Panc1 (cell line): Measurements from ENCODE around the gene ETNPPL. TPM values are rescaled to one million over a fixed set of nuclear protein-coding genes. Genes with fewer than 3 reads are reported as not detected.

Experiments
- ATAC-seq: fragments of 200-7000 bp; cut with Tn5 transposase; 2 replicates; pipeline ENCODE4 v1.9.1; 2020; ENCODE audit warnings: mild to moderate bottlenecking, moderate library complexity
- BruUV-seq: library from RNA; stranded (reverse); fragments of 400-500 nt; replicated peaks from 2 replicates; lab custom pipeline; 2021; lab: Mats Ljungman, UMichigan
- CTCF ChIA-PET: fragments of 300-600 bp; sonication (Branson Sonifier 250); formaldehyde crosslinking; loops from one replicate; lab custom pipeline; 2022; ENCODE audit warnings: antibody characterized with exemption; lab: Charles Lee
- POLR2A ChIA-PET: fragments of 300-600 bp; sonication (Branson Sonifier 250); formaldehyde crosslinking; loops from one replicate; lab custom pipeline; 2022; ENCODE audit warnings: antibody characterized with exemption; lab: Charles Lee
- DNase-seq: peaks from one replicate; pipeline ENCODE4 v3.0.0-alpha.2; 2010; ENCODE audit warnings: low read depth, low spot score
- H3K27ac ChIP-seq: 2 replicates; pipeline ENCODE4 v1.5.1; 2011; ENCODE audit warnings: mild to moderate bottlenecking, low read length, inconsistent platforms
- H3K27me3 ChIP-seq: fragments of 200-500 bp; sonication (Bioruptor generic); 2 replicates; pipeline ENCODE4 v1.6.0; 2014; ENCODE audit warnings: low read length, inconsistent platforms; ENCODE audit not compliant: control insufficient read depth, insufficient read depth
- H3K36me3 ChIP-seq: fragments of 200-500 bp; sonication (Bioruptor generic); 2 replicates; pipeline ENCODE4 v1.5.1; 2014; ENCODE audit warnings: inconsistent platforms, mild to moderate bottlenecking, low read length, moderate library complexity; ENCODE audit not compliant: control insufficient read depth, insufficient read depth
- H3K4me1 ChIP-seq: 2 replicates; pipeline ENCODE4 v1.5.1; 2011; ENCODE audit warnings: inconsistent platforms, mild to moderate bottlenecking, low read length, moderate library complexity; ENCODE audit not compliant: control insufficient read depth, insufficient read depth
- H3K4me3 ChIP-seq, 2 experiments: 2 replicates each; pipeline ENCODE4 v1.5.1; 2011 to 2012; ENCODE audit warnings: low read depth in 2 of 2, low read length in 2 of 2, mild to moderate bottlenecking in 2 of 2, inconsistent platforms in 1 of 2, moderate library complexity in 1 of 2
- H3K9me3 ChIP-seq: fragments of 200-500 bp; sonication (Bioruptor generic); 2 replicates; pipeline ENCODE4 v1.5.1; 2014; ENCODE audit warnings: low read depth, mild to moderate bottlenecking, inconsistent platforms, low read length, moderate library complexity; ENCODE audit not compliant: control insufficient read depth, insufficient read depth
- POLR2AphosphoS5 ChIP-seq: IDR thresholded peaks from 2 replicates; pipeline ENCODE4 v1.6.1; 2012; ENCODE audit warnings: mild to moderate bottlenecking, low read depth, low read length, moderate library complexity
- SIN3A ChIP-seq: IDR thresholded peaks from 2 replicates; pipeline ENCODE4 v1.6.1; 2012; ENCODE audit warnings: low read depth, mild to moderate bottlenecking, low read length, moderate library complexity, borderline replicate concordance; ENCODE audit not compliant: insufficient read depth
- TCF7L2 ChIP-seq: IDR thresholded peaks from 2 replicates; pipeline ENCODE4 v1.6.1; 2011; ENCODE audit warnings: mild to moderate bottlenecking, low read depth, low read length, inconsistent platforms
- in situ Hi-C: cut with HindIII; loops from 2 replicates; pipeline ENCODE4 v1.10.0; 2016; ENCODE audit warnings: low sequenced_read_pairs, low pct_unique_long_range_greater_than_20kb
- intact Hi-C: fragments of 100-400 bp; cut with micrococcal nuclease; formaldehyde crosslinking; loops from one replicate; pipeline ENCODE4 v1.10.0; 2022; ENCODE audit not compliant: unreplicated experiment
- total RNA-seq: library from RNA; stranded (reverse); gene quantifications from one replicate; pipeline ENCODE4 v1.2.1, GENCODE V29; 2021; ENCODE audit not compliant: unreplicated experiment
- TF ChIP-seq, protein P1 (sequence below), 2 experiments: IDR thresholded peaks; 2 replicates each; pipeline ENCODE4 v1.6.1; 2011 to 2012; ENCODE audit warnings: low read depth in 2 of 2, control low read depth in 1 of 2, low read length in 1 of 2, mild to moderate bottlenecking in 1 of 2, moderate library complexity in 1 of 2; ENCODE audit not compliant: insufficient read depth in 1 of 2
- TF ChIP-seq, protein P2 (sequence below): fragments of 450-650 bp; IDR thresholded peaks from 2 replicates; pipeline ENCODE4 v1.5.1; 2017; ENCODE audit warnings: mild to moderate bottlenecking

The ETNPPL gene
- total RNA-seq, 1 experiment from 2014 or later = not detected

DNA sequence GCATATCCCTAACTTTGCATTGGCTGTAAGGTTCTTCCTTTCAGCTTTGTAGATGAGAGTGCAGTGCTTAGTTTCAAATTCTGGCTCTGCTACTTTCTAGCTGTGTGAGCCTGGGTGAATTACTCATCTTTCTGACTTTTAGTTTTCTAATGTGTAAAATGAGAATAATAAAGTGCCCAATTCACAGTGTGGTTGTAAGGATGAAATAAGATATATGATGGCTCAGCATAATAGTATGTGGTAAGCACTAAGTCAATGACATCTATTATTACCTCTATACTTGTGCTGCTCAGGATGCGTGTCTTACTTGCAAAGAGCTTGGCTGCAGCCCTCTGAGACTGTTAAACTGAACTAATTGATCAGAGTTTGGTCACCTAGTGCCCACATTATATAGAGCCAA is 30.6 kb upstream of the ETNPPL start:
- TF ChIP-seq TCF7L2 = no peak
- TF ChIP-seq, protein P1, sequence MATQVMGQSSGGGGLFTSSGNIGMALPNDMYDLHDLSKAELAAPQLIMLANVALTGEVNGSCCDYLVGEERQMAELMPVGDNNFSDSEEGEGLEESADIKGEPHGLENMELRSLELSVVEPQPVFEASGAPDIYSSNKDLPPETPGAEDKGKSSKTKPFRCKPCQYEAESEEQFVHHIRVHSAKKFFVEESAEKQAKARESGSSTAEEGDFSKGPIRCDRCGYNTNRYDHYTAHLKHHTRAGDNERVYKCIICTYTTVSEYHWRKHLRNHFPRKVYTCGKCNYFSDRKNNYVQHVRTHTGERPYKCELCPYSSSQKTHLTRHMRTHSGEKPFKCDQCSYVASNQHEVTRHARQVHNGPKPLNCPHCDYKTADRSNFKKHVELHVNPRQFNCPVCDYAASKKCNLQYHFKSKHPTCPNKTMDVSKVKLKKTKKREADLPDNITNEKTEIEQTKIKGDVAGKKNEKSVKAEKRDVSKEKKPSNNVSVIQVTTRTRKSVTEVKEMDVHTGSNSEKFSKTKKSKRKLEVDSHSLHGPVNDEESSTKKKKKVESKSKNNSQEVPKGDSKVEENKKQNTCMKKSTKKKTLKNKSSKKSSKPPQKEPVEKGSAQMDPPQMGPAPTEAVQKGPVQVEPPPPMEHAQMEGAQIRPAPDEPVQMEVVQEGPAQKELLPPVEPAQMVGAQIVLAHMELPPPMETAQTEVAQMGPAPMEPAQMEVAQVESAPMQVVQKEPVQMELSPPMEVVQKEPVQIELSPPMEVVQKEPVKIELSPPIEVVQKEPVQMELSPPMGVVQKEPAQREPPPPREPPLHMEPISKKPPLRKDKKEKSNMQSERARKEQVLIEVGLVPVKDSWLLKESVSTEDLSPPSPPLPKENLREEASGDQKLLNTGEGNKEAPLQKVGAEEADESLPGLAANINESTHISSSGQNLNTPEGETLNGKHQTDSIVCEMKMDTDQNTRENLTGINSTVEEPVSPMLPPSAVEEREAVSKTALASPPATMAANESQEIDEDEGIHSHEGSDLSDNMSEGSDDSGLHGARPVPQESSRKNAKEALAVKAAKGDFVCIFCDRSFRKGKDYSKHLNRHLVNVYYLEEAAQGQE (IDR thresholded peaks at IDR 0.05; ENCODE audit: insufficient read depth in 1 of 2, low read depth in 2 of 2, low read length in 1 of 2) = no peak
- TF ChIP-seq, protein P2, sequence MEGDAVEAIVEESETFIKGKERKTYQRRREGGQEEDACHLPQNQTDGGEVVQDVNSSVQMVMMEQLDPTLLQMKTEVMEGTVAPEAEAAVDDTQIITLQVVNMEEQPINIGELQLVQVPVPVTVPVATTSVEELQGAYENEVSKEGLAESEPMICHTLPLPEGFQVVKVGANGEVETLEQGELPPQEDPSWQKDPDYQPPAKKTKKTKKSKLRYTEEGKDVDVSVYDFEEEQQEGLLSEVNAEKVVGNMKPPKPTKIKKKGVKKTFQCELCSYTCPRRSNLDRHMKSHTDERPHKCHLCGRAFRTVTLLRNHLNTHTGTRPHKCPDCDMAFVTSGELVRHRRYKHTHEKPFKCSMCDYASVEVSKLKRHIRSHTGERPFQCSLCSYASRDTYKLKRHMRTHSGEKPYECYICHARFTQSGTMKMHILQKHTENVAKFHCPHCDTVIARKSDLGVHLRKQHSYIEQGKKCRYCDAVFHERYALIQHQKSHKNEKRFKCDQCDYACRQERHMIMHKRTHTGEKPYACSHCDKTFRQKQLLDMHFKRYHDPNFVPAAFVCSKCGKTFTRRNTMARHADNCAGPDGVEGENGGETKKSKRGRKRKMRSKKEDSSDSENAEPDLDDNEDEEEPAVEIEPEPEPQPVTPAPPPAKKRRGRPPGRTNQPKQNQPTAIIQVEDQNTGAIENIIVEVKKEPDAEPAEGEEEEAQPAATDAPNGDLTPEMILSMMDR = no peak
- TF ChIP-seq SIN3A = no peak
- intact Hi-C loops = no loop called here
- DNase-seq (no peak), ATAC-seq (no peak)
- no TSS peak for BruUV-seq
- H3K9me3 ChIP-seq = no peaks in the 10 kb centered on the region
- no peaks in the 10 kb centered on the region for H3K36me3 ChIP-seq
- H3K4me3 ChIP-seq = no peak overlapping the region
- CTCF ChIA-PET = no interaction called here
- H3K27ac ChIP-seq = no peak overlapping the region
- no peaks in the 10 kb centered on the region for H3K4me1 ChIP-seq
- POLR2A ChIA-PET = no interaction called here
- in situ Hi-C loops = no loop called here
- no peaks in the 10 kb centered on the region for H3K27me3 ChIP-seq

DNA sequence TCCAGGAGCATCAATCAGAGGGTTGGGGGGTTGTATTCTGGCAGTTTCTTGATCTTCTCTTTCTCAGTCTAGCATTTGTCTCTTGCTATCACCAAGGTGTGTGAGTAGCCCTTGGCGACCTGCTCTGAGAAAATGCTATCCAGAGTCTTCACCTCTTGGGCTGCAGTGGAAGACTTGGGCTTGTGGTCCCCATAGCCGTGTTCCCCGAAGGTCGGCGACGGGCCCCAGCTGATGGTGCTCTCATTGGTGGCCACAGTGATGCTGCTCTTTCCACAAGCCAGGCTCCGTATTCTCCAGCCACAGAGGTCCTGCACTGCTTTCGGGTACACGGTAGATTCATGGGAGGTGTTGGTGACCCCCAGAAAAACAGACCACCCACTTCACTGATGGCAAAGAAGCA is 25.9 kb upstream of the ETNPPL start:
- ATAC-seq = no peak
- no TSS peak for BruUV-seq

More for the DNA sequence above, 25.9 kb upstream of the ETNPPL start:
- ChIA-PET POLR2A (no interaction called here), CTCF (no interaction called here)
- H3K27ac ChIP-seq = no peak overlapping the region
- H3K27me3 ChIP-seq = no peaks in the 10 kb centered on the region
- no peak overlapping the region for H3K4me3 ChIP-seq
- no peaks in the 10 kb centered on the region for H3K4me1 ChIP-seq
- no peaks in the 10 kb centered on the region for H3K36me3 ChIP-seq
- in situ Hi-C loops = no loop called here
- DNase-seq = no peak
- intact Hi-C loops = no loop called here
- no peaks in the 10 kb centered on the region for H3K9me3 ChIP-seq
- TF ChIP-seq, protein P2 = no peak
- TF ChIP-seq TCF7L2 (no peak), SIN3A (no peak), POLR2AphosphoS5 (no peak)
- TF ChIP-seq, protein P1 (IDR thresholded peaks at IDR 0.05; ENCODE audit: insufficient read depth in 1 of 2, low read depth in 2 of 2, low read length in 1 of 2) = no peak
